Choroid plexus epithelial cell (primary cell): ENCODE results near the gene NR2F6.

ENCODE experiments used
- DNase-seq: peaks from one replicate; pipeline ENCODE4 v3.0.0-alpha.2; 2010; ENCODE audit warnings: low read depth
- H3K4me3 ChIP-seq: 2 replicates; pipeline ENCODE4 v1.5.1; 2011; ENCODE audit warnings: low read depth, mild to moderate bottlenecking, control low read depth, low read length, moderate library complexity
- CTCF ChIP-seq: conservative IDR thresholded peaks from 2 replicates; pipeline ENCODE4 v1.5.1; 2011; ENCODE audit warnings: low read depth, mild to moderate bottlenecking, control low read depth, inconsistent platforms, low read length, moderate library complexity

NR2F6 gene

DNA sequence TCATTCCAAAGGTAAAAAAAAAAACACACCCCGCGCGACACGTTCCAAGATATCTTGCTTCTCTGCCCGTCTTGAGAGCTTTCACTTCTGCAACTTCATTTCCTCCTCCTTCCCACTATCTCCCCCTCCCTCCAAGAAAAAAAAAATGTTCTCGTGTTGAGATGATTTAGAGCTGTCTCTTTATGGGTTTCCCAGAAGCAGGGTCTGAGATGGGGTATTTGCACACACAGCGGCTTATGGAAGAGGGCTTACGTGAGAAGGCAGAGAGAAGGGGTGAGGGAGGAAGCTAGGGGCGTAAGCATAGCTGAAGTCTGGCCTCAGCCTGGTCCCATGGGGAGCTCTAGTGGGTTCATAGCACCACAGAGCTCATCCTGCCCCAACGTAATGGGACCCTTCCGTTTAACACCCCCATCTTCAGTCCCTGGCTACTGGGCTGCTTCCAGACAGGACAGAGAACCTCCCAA is 61.8 kb downstream of the NR2F6 start:
- DNase-seq = no peak
- no peak overlapping the region for H3K4me3 ChIP-seq
- no peak for TF ChIP-seq CTCF

DNA sequence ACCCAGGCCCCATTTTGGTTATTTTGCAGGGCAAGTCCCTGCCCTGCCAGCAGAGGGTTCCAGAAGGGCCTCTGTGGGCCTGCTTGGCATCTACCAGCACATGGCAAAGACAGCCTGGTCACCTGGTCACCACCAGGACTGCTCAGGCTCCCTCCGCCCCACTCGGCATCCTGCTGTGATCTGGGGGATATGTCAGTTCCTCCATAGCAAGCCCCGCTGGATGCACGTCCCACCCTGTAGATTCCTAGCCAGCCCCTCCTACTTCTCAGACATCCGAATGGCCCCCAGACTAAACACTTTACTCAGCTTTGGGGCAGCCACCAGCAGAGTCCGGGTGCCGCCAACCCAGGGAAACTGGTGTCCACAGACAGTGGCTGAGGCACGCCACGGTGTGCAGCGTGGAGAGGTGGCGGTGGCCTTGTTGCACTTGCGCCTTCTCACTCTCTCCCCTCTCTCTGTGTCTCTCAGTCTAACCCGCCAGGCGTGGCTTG is 62.4 kb downstream of the NR2F6 start:
- no peak for DNase-seq
- H3K4me3 ChIP-seq = no peak overlapping the region
- TF ChIP-seq CTCF = peak; percentile 16
